Measurements from ENCODE around the gene MPRIP.

DNA sequence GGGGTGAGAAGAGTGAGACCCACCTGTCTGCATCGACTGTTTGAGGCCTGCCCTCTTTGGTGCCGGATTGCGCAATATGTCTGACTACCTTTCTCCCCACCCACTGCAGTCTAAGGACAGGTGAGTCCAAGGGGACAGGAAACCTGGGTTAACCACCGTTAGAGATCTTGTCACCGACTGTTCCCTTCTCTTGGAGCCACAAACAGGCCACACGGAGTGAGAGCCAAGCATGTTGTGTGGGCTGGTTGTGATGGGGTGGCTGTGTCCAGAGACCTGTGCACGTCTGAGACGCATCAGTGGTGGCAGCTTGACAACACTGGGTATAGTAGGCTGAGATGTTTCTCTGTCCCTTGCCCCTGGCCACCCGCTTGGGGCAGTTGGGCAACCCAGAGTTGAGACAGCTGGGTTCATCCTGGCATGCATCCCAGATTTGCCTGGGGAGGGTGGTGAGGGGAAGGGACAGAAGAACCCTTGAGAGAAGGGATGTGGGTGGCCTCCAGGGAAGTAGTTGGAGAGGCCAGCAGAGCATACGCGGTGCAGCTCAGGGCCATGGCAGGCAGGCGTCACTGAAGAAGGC is 21.4 kb downstream of the MPRIP start:
- TF ChIP-seq, protein P1, sequence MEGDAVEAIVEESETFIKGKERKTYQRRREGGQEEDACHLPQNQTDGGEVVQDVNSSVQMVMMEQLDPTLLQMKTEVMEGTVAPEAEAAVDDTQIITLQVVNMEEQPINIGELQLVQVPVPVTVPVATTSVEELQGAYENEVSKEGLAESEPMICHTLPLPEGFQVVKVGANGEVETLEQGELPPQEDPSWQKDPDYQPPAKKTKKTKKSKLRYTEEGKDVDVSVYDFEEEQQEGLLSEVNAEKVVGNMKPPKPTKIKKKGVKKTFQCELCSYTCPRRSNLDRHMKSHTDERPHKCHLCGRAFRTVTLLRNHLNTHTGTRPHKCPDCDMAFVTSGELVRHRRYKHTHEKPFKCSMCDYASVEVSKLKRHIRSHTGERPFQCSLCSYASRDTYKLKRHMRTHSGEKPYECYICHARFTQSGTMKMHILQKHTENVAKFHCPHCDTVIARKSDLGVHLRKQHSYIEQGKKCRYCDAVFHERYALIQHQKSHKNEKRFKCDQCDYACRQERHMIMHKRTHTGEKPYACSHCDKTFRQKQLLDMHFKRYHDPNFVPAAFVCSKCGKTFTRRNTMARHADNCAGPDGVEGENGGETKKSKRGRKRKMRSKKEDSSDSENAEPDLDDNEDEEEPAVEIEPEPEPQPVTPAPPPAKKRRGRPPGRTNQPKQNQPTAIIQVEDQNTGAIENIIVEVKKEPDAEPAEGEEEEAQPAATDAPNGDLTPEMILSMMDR (IDR thresholded peaks at IDR 0.05) = no peak
- no peak for TF ChIP-seq POLR2A (IDR thresholded peaks at IDR 0.05)
